ENCODE data around the gene FBXL16.

FBXL16 gene

DNA sequence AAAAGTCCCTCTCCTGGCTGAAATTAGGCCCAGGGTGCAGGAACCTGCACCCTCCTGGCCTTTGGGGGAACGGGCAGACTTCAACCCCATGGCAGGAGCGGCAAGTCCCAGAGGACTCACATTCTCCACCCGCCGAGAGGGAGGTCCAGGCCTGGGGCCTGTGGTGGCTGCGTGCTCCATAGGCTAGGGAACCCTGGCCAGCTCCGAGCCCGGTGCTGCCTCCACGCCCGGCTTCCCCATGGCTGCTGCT is 20.5 kb upstream of the FBXL16 start:
- TF ChIP-seq CTCF (IDR thresholded peaks at IDR 0.05; ENCODE audit: extremely low read depth, insufficient read depth, missing control alignments) = no peak
- in situ Hi-C loops (cut with MboI; ENCODE audit: low pct_unique_long_range_greater_than_20kb, low sequenced_read_pairs, unreplicated experiment) = no loop called here
- no peak for DNase-seq (ENCODE audit: low spot score)

DNA sequence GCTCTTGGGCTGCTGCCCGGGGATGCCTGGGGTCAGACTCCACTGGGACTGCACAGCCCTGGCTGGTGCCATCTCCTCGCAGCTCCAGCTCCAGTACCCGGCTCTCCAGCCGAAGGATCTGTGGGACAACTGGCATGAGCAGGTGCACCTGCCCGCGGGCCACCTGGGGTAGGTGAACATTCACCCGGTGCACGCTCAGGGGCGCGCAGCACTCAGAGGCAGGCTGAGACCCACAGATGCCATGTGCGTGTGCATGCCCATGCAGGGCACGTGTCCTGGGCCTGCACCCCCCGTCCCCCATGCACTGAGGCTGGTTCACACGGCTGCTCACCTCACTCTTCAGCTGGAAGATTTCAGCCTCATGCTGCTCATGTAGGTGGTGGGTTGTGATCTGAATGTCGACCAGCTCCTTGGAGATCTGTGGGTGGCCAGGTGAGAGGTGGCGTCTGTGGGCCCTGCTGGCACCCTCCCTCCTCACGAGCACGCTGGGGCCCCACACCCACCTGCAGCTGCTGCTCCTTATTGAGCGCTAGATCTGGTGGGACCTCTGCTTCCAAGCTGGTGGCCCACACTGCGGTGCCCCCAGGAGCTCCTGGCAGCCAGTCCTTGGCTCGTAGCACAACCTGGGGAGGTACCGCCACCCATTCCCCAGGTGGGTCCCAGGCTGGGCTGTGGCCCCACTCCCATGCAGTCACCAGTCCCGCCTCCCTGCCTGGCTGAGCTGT is 20.0 kb upstream of the FBXL16 start:
- no peak for DNase-seq (ENCODE audit: low spot score)
- in situ Hi-C loops (cut with MboI; ENCODE audit: low pct_unique_long_range_greater_than_20kb, low sequenced_read_pairs, unreplicated experiment) = no loop called here
- no peak for TF ChIP-seq CTCF (IDR thresholded peaks at IDR 0.05; ENCODE audit: extremely low read depth, insufficient read depth, missing control alignments)

GRCh38 chr16:725041-725376 is 19.4 kb upstream of the FBXL16 start:
- DNase-seq (ENCODE audit: low spot score) = no peak
- no peak for TF ChIP-seq CTCF (IDR thresholded peaks at IDR 0.05; ENCODE audit: extremely low read depth, insufficient read depth, missing control alignments)
- in situ Hi-C loops (cut with MboI; ENCODE audit: low pct_unique_long_range_greater_than_20kb, low sequenced_read_pairs, unreplicated experiment) = no loop called here

GRCh38 chr16:724188-725040 is 18.8 kb upstream of the FBXL16 start:
- in situ Hi-C loops (cut with MboI; ENCODE audit: low pct_unique_long_range_greater_than_20kb, low sequenced_read_pairs, unreplicated experiment) = no loop called here
- no peak for TF ChIP-seq CTCF (IDR thresholded peaks at IDR 0.05; ENCODE audit: extremely low read depth, insufficient read depth, missing control alignments)
- no peak for DNase-seq (ENCODE audit: low spot score)

DNA sequence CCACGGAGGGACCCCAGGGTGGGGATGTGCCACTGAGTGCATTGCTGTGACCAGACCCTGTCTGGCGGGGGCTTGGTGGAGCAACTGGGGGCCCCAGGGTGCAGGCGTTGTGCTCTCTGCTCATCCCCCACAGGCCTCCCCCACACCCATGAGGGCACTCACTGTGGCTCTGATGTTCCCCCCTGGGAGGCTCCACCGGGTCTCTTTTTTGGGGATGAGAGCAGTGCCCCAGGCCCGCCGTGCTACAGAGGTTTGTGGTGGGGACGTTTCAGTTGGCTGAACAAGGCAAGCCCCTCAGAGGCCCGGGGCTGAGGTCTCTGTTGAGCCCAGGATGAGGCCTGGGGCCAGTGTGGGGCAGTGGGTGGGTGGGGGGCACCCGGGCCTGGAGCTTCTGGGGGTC is 18.1 kb upstream of the FBXL16 start:
- in situ Hi-C loops (cut with MboI; ENCODE audit: low pct_unique_long_range_greater_than_20kb, low sequenced_read_pairs, unreplicated experiment) = no loop called here
- no peak for TF ChIP-seq CTCF (IDR thresholded peaks at IDR 0.05; ENCODE audit: extremely low read depth, insufficient read depth, missing control alignments)
- no peak for DNase-seq (ENCODE audit: low spot score)

DNA sequence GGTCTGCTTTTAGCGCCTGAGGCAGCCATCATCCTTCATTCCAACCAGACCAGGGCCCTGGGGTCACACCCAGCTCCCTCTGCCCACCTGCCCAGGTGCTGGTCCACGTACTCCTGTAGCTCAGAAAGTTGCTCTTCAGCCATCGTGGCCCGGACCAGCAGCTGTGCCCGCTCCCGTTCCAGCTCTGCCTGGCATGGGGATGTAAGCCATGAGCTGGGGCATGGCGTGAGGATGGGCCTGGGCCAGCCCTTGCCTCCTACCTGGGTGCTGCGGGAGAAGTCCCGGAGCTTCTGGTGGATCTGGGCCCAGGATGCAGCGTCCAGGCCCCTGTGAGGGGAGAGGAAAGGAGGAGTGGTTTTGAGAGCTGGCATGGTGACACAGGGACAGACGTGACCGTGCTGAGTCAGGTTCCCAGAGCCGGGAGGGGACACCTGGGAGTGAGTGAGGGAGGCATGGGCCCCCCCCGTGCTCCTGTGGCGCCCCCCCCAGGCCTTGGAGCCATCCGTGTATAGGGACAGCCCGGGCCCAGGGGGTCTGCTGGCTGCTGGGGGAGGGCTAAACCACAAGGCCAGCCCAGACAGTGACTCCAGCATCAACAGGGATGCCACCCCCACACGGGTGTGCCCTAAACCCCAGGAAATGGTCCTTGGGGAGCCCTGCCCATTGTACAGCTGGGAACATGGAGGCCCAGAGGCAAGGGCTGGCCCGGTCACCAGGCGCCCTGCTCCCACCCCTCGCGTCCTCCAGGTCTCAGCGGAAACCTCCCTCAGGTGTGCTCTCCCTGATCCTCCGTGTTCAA is 17.4 kb upstream of the FBXL16 start:
- TF ChIP-seq CTCF (IDR thresholded peaks at IDR 0.05; ENCODE audit: extremely low read depth, insufficient read depth, missing control alignments) = no peak
- in situ Hi-C loops (cut with MboI; ENCODE audit: low pct_unique_long_range_greater_than_20kb, low sequenced_read_pairs, unreplicated experiment) = no loop called here
- DNase-seq (ENCODE audit: low spot score) = no peak

All from GM13977 (cell line).